Measurements from ENCODE around the gene ACTL10. TPM values are rescaled to one million over a fixed set of nuclear protein-coding genes. Genes with fewer than 3 reads are reported as not detected.
A peak's percentile ranks its signal among the peaks of the same experiment; 100 is the strongest.

ACTL10 gene
- total RNA-seq, 3 donors from 2014 or later, result 1.7 to 4.2 (median 2.4) TPM

DNA sequence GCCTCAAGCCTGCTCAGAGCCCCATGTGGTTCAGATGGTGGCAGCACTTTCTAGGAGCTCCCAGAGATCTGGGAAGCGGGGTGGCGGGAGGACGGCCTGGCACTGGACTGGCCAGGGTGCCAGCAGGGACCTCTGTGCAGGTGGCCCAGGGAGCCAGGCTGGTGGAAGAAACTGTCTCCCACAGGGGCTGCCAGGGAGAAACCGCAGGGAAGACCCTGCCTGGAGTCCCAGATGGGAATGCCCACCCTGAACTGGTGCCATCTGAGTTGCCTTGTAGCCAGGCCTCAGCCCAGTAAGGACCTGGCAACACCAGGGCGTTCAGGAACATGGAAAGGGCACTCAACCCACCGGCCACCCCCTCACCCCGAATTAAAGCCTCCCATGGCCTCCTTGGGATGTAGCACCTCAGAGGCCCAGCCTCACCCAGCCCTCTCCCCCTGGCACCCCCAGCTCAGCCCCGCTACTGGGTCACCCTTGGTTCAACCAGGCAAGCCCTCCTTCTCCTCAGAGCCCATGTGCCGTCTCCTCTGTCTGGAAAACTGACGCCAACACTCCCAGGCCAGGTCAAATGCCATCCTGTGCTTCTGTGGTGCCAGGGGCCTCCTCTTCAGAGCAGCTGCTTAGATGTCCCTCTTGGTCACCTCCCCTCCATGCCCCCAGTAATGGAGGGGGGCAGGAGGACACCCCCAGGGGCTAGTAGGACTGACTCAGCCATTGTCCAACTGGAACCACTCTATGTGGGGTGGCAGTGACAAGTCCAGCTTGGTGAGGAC lies 10.5 kb upstream of the ACTL10 start:
- no peaks in the 10 kb centered on the region for H3K36me3 ChIP-seq (ENCODE audit: low read depth)
- no peak overlapping the region for H3K4me3 ChIP-seq
- no peak for TF ChIP-seq CTCF (IDR thresholded peaks at IDR 0.05)
- H3K4me1 ChIP-seq (ENCODE audit: low read depth), result peaks cover 34% of the 10 kb centered on the region
- H3K9me3 ChIP-seq, result no peaks in the 10 kb centered on the region
- intact Hi-C loops (cut with DNase I, micrococcal nuclease), result loop anchor here (10.0 kb wide), 1 partner anchor 191 kb away; no protein-coding TSS in a partner anchor
- DNase-seq, result no peak
- ATAC-seq, result no peak

DNA sequence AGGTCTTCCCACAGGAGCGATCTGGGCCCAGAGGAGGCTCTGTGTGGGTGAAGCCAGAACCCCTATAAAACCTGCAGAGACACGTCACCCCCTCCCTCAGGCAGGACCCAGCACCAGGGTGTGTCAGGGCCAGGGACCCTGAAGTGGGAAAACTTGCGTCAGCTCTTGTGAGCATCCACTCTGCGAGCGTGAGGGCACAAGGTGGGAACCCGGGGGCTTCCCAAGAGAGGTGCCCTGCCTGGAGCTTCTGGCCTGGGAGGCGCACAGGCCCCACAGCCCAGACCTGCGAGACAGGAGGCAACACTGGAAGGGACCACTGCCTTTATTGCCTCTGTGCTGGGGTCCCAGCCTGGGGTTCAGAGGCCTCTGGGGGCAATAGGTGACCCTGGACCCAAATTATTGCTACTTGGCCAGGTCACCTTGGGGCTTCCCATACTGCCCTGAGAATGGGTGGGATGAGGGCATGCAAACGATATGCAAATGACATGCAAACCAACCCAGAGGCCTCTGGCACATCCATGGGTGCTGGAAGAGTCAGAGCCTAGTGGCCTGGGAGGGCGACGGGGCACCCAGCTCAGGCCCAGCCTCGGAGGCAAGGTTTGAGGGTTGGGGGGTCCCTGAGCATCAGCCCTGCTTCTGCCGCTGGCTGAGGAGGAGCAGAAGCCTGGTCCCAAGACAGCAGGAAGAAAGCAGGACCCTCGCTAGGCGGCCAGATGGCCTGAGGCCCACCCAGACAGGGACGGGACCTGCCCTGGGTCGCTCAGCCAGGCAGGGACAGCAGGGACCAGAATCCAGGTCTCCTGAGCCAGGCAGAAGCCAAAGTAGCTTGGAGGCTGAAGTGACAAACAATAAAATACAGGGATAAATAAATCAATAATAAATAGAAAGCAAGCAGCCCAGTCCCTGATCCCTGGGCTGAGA lies 9.7 kb upstream of the ACTL10 start:
- Histone ChIP-seq H3K4me1 (ENCODE audit: low read depth) (peaks cover 26% of the 10 kb centered on the region), H3K36me3 (ENCODE audit: low read depth) (no peaks in the 10 kb centered on the region), H3K9me3 (no peaks in the 10 kb centered on the region), H3K4me3 (no peak overlapping the region)
- ATAC-seq (no peak), DNase-seq (no peak)
- no peak for TF ChIP-seq CTCF (IDR thresholded peaks at IDR 0.05)
- intact Hi-C loops (cut with DNase I, micrococcal nuclease), result loop anchor here (10.0 kb wide), 1 partner anchor 192 kb away; no protein-coding TSS in a partner anchor

DNA sequence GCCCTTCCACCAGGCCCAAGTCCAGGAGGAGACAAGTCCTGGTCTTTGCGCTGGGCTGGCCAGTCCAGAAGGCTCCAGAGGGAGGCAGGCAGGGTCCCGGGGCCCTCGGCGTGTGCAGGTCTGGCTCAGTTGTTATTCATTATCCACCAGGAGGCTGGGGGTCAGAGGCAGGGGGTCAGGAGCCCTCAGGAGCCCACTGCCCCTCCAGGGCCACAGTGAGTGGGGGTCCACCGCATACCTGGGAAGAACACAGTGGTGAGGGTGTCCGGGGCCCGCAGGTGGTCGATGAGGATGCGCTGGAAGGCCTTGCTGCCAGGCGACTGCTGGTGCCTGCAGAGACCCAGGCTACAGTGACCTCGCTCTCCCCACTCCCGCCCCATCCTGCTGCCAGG lies 9.0 kb upstream of the ACTL10 start:
- Histone ChIP-seq H3K9me3 (no peaks in the 10 kb centered on the region), H3K4me1 (ENCODE audit: low read depth) (peaks cover 26% of the 10 kb centered on the region), H3K4me3 (no peak overlapping the region), H3K36me3 (ENCODE audit: low read depth) (no peaks in the 10 kb centered on the region)
- DNase-seq, result peak in 1 of 3 donors; percentile 21
- ATAC-seq, result no peak
- no peak for TF ChIP-seq CTCF (IDR thresholded peaks at IDR 0.05)
- intact Hi-C loops (cut with DNase I, micrococcal nuclease), result loop anchor here (10.0 kb wide), 1 partner anchor 193 kb away; no protein-coding TSS in a partner anchor

GRCh38 chr20:33658510-33658909 lies 8.2 kb upstream of the ACTL10 start:
- intact Hi-C loops (cut with DNase I, micrococcal nuclease), result loop anchor here (10.0 kb wide), 1 partner anchor 194 kb away; no protein-coding TSS in a partner anchor
- Histone ChIP-seq H3K4me1 (ENCODE audit: low read depth) (peaks cover 23% of the 10 kb centered on the region), H3K36me3 (ENCODE audit: low read depth) (no peaks in the 10 kb centered on the region), H3K9me3 (no peaks in the 10 kb centered on the region), H3K4me3 (no peak overlapping the region)
- no peak for TF ChIP-seq CTCF (IDR thresholded peaks at IDR 0.05)
- ATAC-seq, result no peak
- peak in 1 of 3 donors; percentile 23 for DNase-seq

DNA sequence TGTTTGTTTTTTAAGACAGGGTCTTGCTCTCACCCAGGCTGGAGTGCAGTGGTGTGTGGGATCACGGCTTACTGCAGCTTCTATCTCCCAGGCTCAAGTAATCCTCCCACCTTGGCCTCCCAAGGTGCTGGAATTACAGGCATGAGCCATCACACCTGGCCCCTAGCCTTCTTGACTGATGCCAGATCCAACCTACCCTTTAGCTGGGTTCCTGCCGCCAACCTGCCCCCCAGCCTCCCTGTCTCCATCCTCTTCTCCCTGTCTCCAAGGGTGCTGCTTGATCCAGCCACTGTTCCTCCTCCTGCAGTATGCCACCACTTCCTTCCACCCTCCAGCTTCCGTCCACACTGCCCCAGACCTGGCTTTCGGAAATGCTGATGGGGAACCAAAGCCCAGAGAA lies 7.8 kb upstream of the ACTL10 start:
- TF ChIP-seq CTCF (IDR thresholded peaks at IDR 0.05), result no peak
- Histone ChIP-seq H3K36me3 (ENCODE audit: low read depth) (no peaks in the 10 kb centered on the region), H3K9me3 (no peaks in the 10 kb centered on the region), H3K4me3 (no peak overlapping the region), H3K4me1 (ENCODE audit: low read depth) (peaks cover 21% of the 10 kb centered on the region)
- intact Hi-C loops (cut with DNase I, micrococcal nuclease), result loop anchor here (10.0 kb wide), 1 partner anchor 194 kb away; no protein-coding TSS in a partner anchor
- no peak for ATAC-seq
- DNase-seq, result no peak

All from mucosa of descending colon (tissue), 3 donors.